Measurements from ENCODE around the gene ARHGAP10.

- TF ChIP-seq CTCF (IDR thresholded peaks at IDR 0.05): no peak
- no peak for TF ChIP-seq POLR2A (IDR thresholded peaks at IDR 0.05)
Measured at GRCh38 chr4:148072789-148073188, 340.9 kb downstream of the ARHGAP10 start.

Data from Peyer's patch (tissue), 4 donors.